Duodenal mucosa (tissue), 2 donors: ENCODE data around the gene ENKD1.

ENCODE experiments used
- H3K27ac ChIP-seq: one replicate; pipeline ENCODE4 v1.7.0; 2013; ENCODE audit warnings: low read depth, low read length
- H3K27me3 ChIP-seq, 2 donors: one replicate each; pipeline ENCODE4 v1.7.0; 2013; ENCODE audit warnings: low read length in 2 of 2, control low read depth in 1 of 2; ENCODE audit not compliant: insufficient read depth in 2 of 2, control insufficient read depth in 1 of 2
- H3K36me3 ChIP-seq, 2 donors: one replicate each; pipeline ENCODE4 v1.7.0; 2013; ENCODE audit warnings: low read length in 2 of 2, control low read depth in 1 of 2; ENCODE audit not compliant: insufficient read depth in 2 of 2, control insufficient read depth in 1 of 2
- H3K4me1 ChIP-seq, 2 donors: one replicate each; pipeline ENCODE4 v1.7.0; 2013; ENCODE audit warnings: low read length in 2 of 2, control low read depth in 1 of 2; ENCODE audit not compliant: insufficient read depth in 2 of 2, control insufficient read depth in 1 of 2
- H3K4me3 ChIP-seq, 2 donors: one replicate each; pipeline ENCODE4 v1.7.0; 2013; ENCODE audit warnings: low read length in 2 of 2, low read depth in 1 of 2
- H3K9ac ChIP-seq, 2 donors: one replicate each; pipeline ENCODE4 v1.7.0; 2013; ENCODE audit warnings: low read length in 2 of 2, low read depth in 1 of 2
- H3K9me3 ChIP-seq, 2 donors: one replicate each; pipeline ENCODE4 v1.7.0; 2013; ENCODE audit warnings: low read length in 2 of 2, control low read depth in 1 of 2; ENCODE audit not compliant: control insufficient read depth in 1 of 2

The ENKD1 gene

DNA sequence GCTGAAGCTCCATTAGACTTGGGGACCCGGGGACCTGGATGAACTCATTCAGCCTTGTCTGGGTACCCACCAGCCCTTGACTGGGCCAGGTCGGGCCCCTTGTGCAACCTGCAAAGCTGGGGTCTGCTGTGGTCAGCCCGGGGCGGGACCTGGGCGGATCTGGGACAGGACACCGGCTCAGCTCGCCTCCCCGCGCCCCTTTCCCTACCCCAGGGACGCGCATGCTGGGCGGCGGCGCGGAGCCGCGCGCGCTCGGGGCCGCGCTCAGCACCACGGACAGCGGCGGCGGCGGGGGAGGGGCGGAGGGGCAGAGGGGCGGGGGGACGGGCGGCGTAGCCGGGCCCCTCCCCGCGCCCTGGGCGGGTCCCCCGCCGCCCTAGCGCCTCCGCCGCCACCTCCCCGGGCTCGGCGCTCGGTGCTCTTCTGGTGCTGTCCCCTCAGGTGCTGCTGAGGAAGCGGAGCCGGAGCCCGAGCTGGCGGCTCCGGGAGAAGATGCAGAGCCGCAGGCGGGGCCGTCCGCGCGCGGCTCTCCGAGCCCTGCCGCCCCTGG is 13.9 kb downstream of the ENKD1 start:
- Histone ChIP-seq H3K9me3 (no peaks in the 10 kb centered on the region), H3K36me3 (peaks cover 2 to 6% of the 10 kb centered on the region in 2 donors), H3K27ac (no peak overlapping the region), H3K9ac (no peak overlapping the region), H3K27me3 (peaks cover 54 to 58% of the 10 kb centered on the region in 2 donors), H3K4me1 (peaks cover 0 to 6% of the 10 kb centered on the region in 2 donors), H3K4me3 (no peak overlapping the region)

DNA sequence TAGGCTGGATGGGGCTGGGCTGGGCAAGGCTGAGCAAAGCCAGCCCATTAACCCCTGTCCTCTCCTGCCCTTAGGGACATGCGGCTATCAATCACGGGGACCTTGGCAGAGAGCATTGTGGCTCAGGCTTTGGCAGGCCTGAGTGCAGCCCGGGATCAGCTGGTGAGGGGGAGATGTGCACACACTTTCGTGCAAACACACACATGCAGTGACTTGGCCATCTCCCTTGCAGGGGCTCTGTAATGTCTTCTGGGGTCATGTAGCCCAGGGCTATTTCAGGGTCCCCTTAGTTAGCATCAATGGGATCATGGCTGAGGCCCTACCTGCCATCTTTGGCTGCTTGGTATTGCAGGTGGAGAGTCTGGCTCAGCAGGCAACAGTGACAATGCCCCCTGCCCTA is 14.7 kb downstream of the ENKD1 start:
- H3K9me3 ChIP-seq = no peaks in the 10 kb centered on the region
- H3K4me3 ChIP-seq = no peak overlapping the region
- peaks cover 54 to 60% of the 10 kb centered on the region in 2 donors for H3K27me3 ChIP-seq
- H3K36me3 ChIP-seq = peaks cover 0 to 4% of the 10 kb centered on the region in 2 donors
- H3K9ac ChIP-seq = no peak overlapping the region
- no peak overlapping the region for H3K27ac ChIP-seq
- H3K4me1 ChIP-seq = peaks cover 0 to 6% of the 10 kb centered on the region in 2 donors

DNA sequence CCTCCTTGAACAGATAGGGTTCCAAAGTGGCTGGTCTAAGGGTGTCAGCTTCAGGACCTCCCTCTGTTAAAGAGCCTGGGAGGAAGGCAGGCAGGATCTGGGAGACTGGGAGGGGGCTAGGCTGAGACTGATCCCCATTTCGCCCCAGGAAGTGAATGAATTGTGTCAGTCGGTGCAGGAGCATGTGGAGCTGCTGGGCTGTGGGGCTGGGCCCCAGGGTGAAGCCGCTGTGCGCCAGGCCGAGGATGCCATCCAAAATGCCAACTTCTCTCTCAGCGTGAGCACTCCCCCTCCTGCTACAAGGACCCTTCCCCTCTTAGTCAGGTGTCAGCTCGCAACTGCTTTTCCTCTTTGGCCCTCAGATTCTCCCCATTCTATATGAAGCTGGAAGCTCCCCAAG is 15.5 kb downstream of the ENKD1 start:
- no peak overlapping the region for H3K27ac ChIP-seq
- no peak overlapping the region for H3K4me3 ChIP-seq
- peaks cover 0 to 6% of the 10 kb centered on the region in 2 donors for H3K4me1 ChIP-seq
- no peak overlapping the region for H3K9ac ChIP-seq
- H3K27me3 ChIP-seq = peaks cover 58 to 65% of the 10 kb centered on the region in 2 donors
- no peaks in the 10 kb centered on the region for H3K9me3 ChIP-seq
- peaks cover 0 to 4% of the 10 kb centered on the region in 2 donors for H3K36me3 ChIP-seq

DNA sequence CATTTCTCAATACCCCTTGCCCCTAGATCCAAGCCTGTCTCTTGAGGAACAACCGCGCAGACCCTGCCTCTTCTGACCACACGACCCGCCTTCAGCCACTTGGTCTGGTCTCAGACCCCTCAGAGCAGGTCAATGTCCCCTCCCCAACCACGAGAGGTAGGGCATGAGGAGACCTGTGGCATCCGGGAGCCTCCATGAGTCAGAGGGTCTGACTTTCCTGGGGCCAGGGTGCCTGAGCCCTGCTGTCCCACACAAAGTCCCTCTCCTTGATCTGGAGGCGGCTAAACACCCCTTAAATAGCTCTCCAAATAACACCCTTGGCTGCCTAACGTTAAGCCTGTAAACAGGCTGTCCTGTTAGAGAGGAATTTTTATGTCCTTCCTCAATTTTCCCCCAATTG is 16.5 kb downstream of the ENKD1 start:
- Histone ChIP-seq H3K36me3 (peaks cover 0 to 4% of the 10 kb centered on the region in 2 donors), H3K4me3 (no peak overlapping the region), H3K9ac (no peak overlapping the region), H3K9me3 (no peaks in the 10 kb centered on the region), H3K27ac (no peak overlapping the region), H3K27me3 (peaks cover 66 to 67% of the 10 kb centered on the region in 2 donors), H3K4me1 (peaks cover 0 to 14% of the 10 kb centered on the region in 2 donors)

DNA sequence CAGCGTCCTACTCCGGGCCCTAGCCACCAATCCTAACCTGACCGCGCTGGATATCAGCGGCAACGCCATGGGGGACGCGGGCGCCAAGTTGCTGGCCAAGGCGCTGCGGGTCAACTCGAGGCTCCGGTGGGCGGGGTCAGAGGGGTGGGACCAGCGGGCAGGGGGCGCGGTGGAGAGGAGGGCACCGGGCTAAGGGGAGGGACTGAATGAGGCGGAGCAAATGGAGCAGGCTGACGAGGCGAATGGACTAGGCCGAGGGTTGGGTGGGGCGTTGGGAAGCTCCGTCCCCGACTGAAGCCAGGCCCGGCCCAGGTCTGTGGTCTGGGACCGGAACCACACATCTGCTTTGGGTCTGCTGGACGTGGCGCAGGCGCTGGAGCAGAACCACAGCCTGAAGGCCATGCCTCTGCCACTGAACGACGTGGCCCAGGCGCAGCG is 17.0 kb downstream of the ENKD1 start:
- Histone ChIP-seq H3K9ac (no peak overlapping the region), H3K36me3 (peaks cover 0 to 4% of the 10 kb centered on the region in 2 donors), H3K4me3 (no peak overlapping the region), H3K27ac (no peak overlapping the region), H3K4me1 (peaks cover 0 to 14% of the 10 kb centered on the region in 2 donors), H3K9me3 (no peaks in the 10 kb centered on the region), H3K27me3 (peaks cover 63 to 64% of the 10 kb centered on the region in 2 donors)

DNA sequence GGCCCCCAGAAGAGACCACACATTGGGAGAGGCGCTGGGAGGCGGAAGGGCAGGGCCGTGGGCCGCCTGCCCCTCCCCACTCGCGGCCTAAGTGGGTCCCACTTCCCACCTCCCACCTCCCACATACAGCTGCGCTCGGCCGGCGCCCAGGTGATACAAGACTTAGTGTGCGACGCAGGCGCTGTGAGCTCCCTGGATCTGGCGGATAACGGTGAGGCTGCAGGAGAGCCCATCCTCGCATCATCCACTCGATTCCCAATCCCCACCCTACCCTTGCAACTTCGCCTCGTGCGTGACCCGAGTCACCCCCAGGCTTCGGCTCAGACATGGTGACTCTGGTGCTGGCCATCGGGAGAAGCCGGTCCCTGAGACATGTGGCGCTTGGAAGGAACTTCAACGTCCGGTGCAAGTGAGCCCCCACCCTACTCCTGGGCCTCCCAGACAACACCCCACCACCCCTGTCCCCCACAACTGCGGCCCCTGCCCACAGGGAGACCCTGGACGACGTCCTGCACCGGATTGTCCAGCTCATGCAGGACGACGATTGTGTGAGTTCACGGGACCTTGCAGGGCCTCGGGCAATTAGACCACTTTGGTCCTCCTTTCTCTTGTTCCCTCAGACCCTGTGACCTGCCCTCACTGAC is 17.7 kb downstream of the ENKD1 start:
- H3K27me3 ChIP-seq = peaks cover 59 to 61% of the 10 kb centered on the region in 2 donors
- peaks cover 0 to 14% of the 10 kb centered on the region in 2 donors for H3K4me1 ChIP-seq
- H3K4me3 ChIP-seq = no peak overlapping the region
- no peaks in the 10 kb centered on the region for H3K9me3 ChIP-seq
- no peak overlapping the region for H3K27ac ChIP-seq
- peaks cover 0 to 4% of the 10 kb centered on the region in 2 donors for H3K36me3 ChIP-seq
- no peak overlapping the region for H3K9ac ChIP-seq

DNA sequence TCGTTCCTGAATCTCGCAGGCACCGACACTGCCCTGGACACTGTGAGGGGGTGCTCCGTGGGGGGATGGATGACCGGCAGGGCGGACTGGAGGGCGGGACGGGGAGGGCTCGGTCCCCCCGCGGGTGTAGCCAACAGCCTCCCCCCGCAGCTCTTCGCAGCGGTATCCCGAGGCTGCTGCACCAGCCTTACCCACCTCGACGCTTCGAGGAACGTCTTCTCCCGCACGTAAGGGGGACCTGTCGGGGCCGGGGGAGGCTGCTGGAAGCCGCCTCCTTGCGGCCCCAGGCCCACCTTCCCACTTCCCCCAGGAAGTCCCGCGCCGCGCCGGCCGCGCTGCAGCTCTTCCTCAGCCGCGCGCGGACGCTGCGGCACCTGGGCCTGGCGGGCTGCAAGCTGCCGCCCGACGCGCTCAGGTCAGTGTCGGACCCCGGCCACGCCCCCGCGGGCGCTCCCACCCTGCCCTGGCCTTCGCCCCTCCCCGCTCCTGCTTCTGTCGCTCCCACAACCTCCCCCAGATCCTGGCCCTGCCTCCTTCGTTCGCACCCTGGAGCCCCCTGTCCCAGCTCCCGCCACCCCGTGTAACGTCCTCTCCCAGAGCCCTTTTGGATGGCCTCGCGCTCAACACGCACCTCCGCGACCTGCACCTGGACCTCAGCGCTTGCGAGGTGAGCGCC is 18.3 kb downstream of the ENKD1 start:
- H3K4me1 ChIP-seq = peaks cover 0 to 13% of the 10 kb centered on the region in 2 donors
- H3K27ac ChIP-seq = no peak overlapping the region
- H3K4me3 ChIP-seq = no peak overlapping the region
- no peaks in the 10 kb centered on the region for H3K9me3 ChIP-seq
- H3K9ac ChIP-seq = no peak overlapping the region
- H3K36me3 ChIP-seq = peaks cover 0 to 4% of the 10 kb centered on the region in 2 donors
- H3K27me3 ChIP-seq = peaks cover 55 to 57% of the 10 kb centered on the region in 2 donors

DNA sequence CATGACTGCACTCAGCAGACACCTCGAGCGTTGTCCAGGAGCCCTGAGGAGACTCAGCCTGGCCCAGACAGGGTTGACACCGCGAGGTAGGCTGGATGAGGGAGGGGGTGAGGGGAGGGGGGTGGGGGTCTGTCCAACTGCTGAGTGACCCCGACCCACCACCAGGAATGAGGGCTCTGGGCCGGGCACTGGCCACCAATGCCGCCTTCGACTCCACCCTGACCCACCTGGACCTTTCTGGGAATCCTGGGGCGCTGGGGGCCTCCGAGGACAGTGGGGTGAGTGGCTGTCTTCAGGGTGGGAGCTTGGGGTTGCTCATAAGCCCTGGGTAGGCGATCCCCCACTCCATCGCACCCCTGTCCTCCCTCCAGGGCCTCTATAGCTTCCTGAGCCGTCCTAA is 18.9 kb downstream of the ENKD1 start:
- peaks cover 54 to 57% of the 10 kb centered on the region in 2 donors for H3K27me3 ChIP-seq
- no peaks in the 10 kb centered on the region for H3K9me3 ChIP-seq
- H3K4me1 ChIP-seq = peaks cover 0 to 12% of the 10 kb centered on the region in 2 donors
- no peak overlapping the region for H3K27ac ChIP-seq
- H3K4me3 ChIP-seq = no peak overlapping the region
- H3K9ac ChIP-seq = no peak overlapping the region
- H3K36me3 ChIP-seq = peaks cover 0 to 4% of the 10 kb centered on the region in 2 donors

DNA sequence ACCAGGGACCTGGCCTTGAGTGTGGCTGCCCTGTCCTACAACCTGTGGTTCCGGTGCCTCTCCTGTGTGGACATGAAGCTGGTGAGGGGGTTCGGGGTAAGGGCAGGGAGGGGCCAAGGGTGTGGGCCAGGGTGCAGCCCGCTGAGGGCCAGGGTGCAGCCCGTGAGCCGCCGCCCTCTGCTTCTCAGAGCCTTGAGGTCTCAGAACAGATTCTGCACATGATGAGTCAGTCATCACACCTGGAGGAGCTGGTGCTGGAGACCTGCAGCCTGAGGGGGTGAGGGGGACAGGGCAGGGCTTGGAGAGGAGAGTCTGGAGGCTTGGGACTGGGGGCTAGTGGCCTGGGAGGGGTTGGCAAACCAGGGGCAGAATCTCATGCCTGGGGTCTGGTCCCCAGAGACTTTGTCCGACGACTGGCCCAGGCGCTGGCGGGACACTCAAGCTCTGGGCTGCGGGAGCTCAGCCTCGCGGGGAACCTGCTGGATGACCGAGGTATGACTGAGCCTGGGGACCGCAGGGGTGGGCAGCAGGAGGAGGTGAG is 19.4 kb downstream of the ENKD1 start:
- Histone ChIP-seq H3K9me3 (no peaks in the 10 kb centered on the region), H3K4me3 (no peak overlapping the region), H3K27ac (no peak overlapping the region), H3K36me3 (peaks cover 0 to 4% of the 10 kb centered on the region in 2 donors), H3K4me1 (peaks cover 0 to 12% of the 10 kb centered on the region in 2 donors), H3K27me3 (peaks cover 54% of the 10 kb centered on the region in 2 donors), H3K9ac (no peak overlapping the region)
